CD4-positive, alpha-beta T cell (primary cell): ENCODE measurements around the gene PTPRC. TPM values are rescaled to one million over a fixed set of nuclear protein-coding genes. Genes with fewer than 3 reads are reported as not detected.

ENCODE experiments used
- ATAC-seq: fragments of 200-7000 bp; cut with Tn5 transposase; one replicate; pipeline ENCODE4 v1.10.0; 2022; ENCODE audit warnings: mild to moderate bottlenecking; ENCODE audit not compliant: poor library complexity
- CTCF ChIA-PET: fragments of 350-600 bp; sonication (Branson Sonifier 250); formaldehyde crosslinking; loops from one replicate; lab custom pipeline; 2021; ENCODE audit warnings: antibody characterized with exemption, inconsistent platforms; lab: Charles Lee
- POLR2A ChIA-PET: fragments of 350-600 bp; sonication (Branson Sonifier 250); formaldehyde crosslinking; loops from one replicate; lab custom pipeline; 2021; ENCODE audit warnings: antibody characterized with exemption, inconsistent platforms; lab: Charles Lee
- DNase-seq, 14 experiments: peaks; one replicate each; pipeline ENCODE4 v3.0.0-alpha.2; 2013 to 2020; ENCODE audit warnings: mixed read lengths in 2 of 14
- H3K27ac ChIP-seq, 2 donors: one replicate each; pipeline versions ENCODE4 v1.5.1 to v1.7.0; 2013; ENCODE audit warnings: low read length in 2 of 2, low read depth in 1 of 2, mild to moderate bottlenecking in 1 of 2
- H3K27me3 ChIP-seq, 2 experiments: 1 replicate in 1 of 2; 2 replicates in 1 of 2; pipeline versions ENCODE4 v1.6.1 to v1.7.0; 2013; ENCODE audit warnings: low read length in 2 of 2, control low read depth in 1 of 2, mild to moderate bottlenecking in 1 of 2, moderate library complexity in 1 of 2; ENCODE audit not compliant: insufficient read depth in 2 of 2, control insufficient read depth in 1 of 2
- H3K36me3 ChIP-seq: one replicate; pipeline ENCODE4 v1.6.1; 2013; ENCODE audit warnings: low read length, control low read depth; ENCODE audit not compliant: insufficient read depth
- H3K4me1 ChIP-seq: one replicate; pipeline ENCODE4 v1.6.1; 2013; ENCODE audit warnings: low read length, control low read depth; ENCODE audit not compliant: insufficient read depth
- H3K4me3 ChIP-seq: one replicate; pipeline ENCODE4 v1.5.1; 2013; ENCODE audit warnings: mild to moderate bottlenecking, low read length, moderate library complexity
- H3K9me3 ChIP-seq, 2 experiments: 1 replicate in 1 of 2; 2 replicates in 1 of 2; pipeline versions ENCODE4 v1.6.1 to v1.7.0; 2013; ENCODE audit warnings: low read length in 2 of 2, mild to moderate bottlenecking in 2 of 2, control low read depth in 1 of 2, moderate library complexity in 1 of 2; ENCODE audit not compliant: control insufficient read depth in 1 of 2, insufficient read depth in 1 of 2
- H3K27ac Mint-ChIP-seq: one replicate; pipeline ENCODE4 v1.8.0; 2020; ENCODE audit warnings: mixed read lengths
- H3K27me3 Mint-ChIP-seq: one replicate; pipeline ENCODE4 v1.8.0; 2021; ENCODE audit warnings: mixed read lengths
- H3K36me3 Mint-ChIP-seq: one replicate; pipeline ENCODE4 v1.8.0; 2021; ENCODE audit warnings: low read depth, mixed read lengths
- H3K4me1 Mint-ChIP-seq: one replicate; pipeline ENCODE4 v1.8.0; 2021; ENCODE audit warnings: low read depth, mixed read lengths
- H3K4me3 Mint-ChIP-seq: one replicate; pipeline ENCODE4 v1.8.0; 2020; ENCODE audit warnings: mild to moderate bottlenecking, mixed read lengths
- H3K9me3 Mint-ChIP-seq: one replicate; pipeline ENCODE4 v1.8.0; 2020; ENCODE audit warnings: mixed read lengths
- intact Hi-C, 2 experiments: fragments of 100-400 bp; cut with DNase I in 1 of 2; cut with micrococcal nuclease in 1 of 2; formaldehyde crosslinking; loops; one replicate each; pipeline versions ENCODE4 v1.15.1 to v1.9.0; 2023 to 2025; cut with DNase I, micrococcal nuclease
- total RNA-seq, 174 experiments: library from RNA in 2 of 174; stranded (reverse) in 2 of 174; gene quantifications; one replicate each; pipeline ENCODE4 v1.2.3 and lab custom pipeline; 2021 to 2026
- TF ChIP-seq, protein P1 (sequence below): fragments of 200-600 bp; IDR thresholded peaks from one replicate; pipeline ENCODE4 v1.8.0; 2022; ENCODE audit warnings: antibody characterized with exemption, mild to moderate bottlenecking

The PTPRC gene
- total RNA-seq, 2 experiments from 2014 or later, result 661 to 698 TPM

DNA sequence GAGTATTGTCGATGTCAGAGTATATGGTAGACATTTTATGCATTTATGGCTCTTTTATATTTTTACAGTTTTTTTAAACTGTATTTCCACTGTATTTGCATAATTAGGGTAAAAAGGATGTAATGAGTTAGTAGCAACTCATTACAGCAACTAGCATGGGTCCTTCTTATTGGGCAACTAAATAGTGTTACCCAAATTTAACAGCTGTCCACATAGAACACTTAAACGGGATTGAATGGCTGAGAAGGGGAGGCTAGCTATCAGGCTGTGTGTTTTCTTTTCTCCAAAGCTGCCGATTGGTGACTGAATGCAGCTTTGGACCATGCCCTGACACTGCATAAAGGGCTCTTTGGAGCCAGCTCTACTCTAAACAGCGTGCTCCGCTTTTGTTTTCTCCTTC, 75.4 kb downstream of the PTPRC start:
- no peaks in the 10 kb centered on the region for H3K27me3 Mint-ChIP-seq
- peaks cover 100% of the 10 kb centered on the region for H3K36me3 Mint-ChIP-seq
- CTCF ChIA-PET, result no interaction called here
- no peaks in the 10 kb centered on the region for H3K9me3 Mint-ChIP-seq
- POLR2A ChIA-PET, result interaction anchor here (0.5 to 0.9 kb wide), 4 partner anchors 15 to 94 kb away, joined by 3 read pairs; no protein-coding TSS in a partner anchor
- intact Hi-C loops, result loop anchor here in 1 of 2 experiments (5.0 kb wide), 1 partner anchor 33 kb away; no protein-coding TSS in a partner anchor
- Histone ChIP-seq H3K4me3 (no peak overlapping the region), H3K27me3 (no peaks in the 10 kb centered on the region), H3K9me3 (no peaks in the 10 kb centered on the region), H3K4me1 (peaks cover 4% of the 10 kb centered on the region), H3K27ac (peak overlapping the region in 1 of 2 donors; percentile 1), H3K36me3 (peaks cover 97% of the 10 kb centered on the region)
- DNase-seq (no peak), ATAC-seq (no peak)
- peaks cover 67% of the 10 kb centered on the region for H3K4me1 Mint-ChIP-seq
- TF ChIP-seq, protein P1, sequence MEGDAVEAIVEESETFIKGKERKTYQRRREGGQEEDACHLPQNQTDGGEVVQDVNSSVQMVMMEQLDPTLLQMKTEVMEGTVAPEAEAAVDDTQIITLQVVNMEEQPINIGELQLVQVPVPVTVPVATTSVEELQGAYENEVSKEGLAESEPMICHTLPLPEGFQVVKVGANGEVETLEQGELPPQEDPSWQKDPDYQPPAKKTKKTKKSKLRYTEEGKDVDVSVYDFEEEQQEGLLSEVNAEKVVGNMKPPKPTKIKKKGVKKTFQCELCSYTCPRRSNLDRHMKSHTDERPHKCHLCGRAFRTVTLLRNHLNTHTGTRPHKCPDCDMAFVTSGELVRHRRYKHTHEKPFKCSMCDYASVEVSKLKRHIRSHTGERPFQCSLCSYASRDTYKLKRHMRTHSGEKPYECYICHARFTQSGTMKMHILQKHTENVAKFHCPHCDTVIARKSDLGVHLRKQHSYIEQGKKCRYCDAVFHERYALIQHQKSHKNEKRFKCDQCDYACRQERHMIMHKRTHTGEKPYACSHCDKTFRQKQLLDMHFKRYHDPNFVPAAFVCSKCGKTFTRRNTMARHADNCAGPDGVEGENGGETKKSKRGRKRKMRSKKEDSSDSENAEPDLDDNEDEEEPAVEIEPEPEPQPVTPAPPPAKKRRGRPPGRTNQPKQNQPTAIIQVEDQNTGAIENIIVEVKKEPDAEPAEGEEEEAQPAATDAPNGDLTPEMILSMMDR, result no peak
- H3K27ac Mint-ChIP-seq, result peak overlapping the region; percentile 51
- H3K4me3 Mint-ChIP-seq, result no peak overlapping the region

DNA sequence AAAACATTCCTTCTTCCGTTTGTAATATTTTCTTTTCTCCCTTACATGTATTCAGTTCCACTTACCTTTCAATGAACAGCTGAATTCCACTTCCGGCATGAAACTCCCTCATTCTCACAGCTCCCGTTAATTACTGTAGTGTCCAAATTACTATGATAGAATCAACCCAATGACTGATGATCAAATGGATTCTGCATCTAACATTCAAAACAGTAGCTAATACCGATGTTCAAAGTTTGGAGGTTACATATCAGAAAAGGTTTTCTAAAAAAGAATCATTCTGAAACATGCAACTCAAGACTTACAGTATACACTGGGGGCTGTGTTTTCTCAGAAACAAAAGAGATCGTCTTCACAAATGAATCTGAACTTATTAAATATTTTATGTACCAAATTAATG, 77.2 kb downstream of the PTPRC start:
- ATAC-seq (no peak), DNase-seq (peak in 1 of 14 experiments; percentile 19)
- H3K9me3 Mint-ChIP-seq, result no peaks in the 10 kb centered on the region
- H3K27ac Mint-ChIP-seq, result peak overlapping the region; percentile 51
- Histone ChIP-seq H3K36me3 (peaks cover 99% of the 10 kb centered on the region), H3K27me3 (no peaks in the 10 kb centered on the region), H3K27ac (no peak overlapping the region), H3K4me1 (peaks cover 4% of the 10 kb centered on the region), H3K9me3 (no peaks in the 10 kb centered on the region), H3K4me3 (no peak overlapping the region)
- TF ChIP-seq, protein P1, result no peak
- peaks cover 100% of the 10 kb centered on the region for H3K36me3 Mint-ChIP-seq
- H3K4me3 Mint-ChIP-seq, result no peak overlapping the region
- intact Hi-C loops, result loop anchor here in 1 of 2 experiments (2.0 to 5.0 kb wide), 2 partner anchors 17 to 36 kb away; no protein-coding TSS in a partner anchor
- POLR2A ChIA-PET, result interaction anchor here (0.7 to 1.2 kb wide), 2 partner anchors 13 to 126 kb away, joined by 3 read pairs; no protein-coding TSS in a partner anchor
- H3K4me1 Mint-ChIP-seq, result peaks cover 65% of the 10 kb centered on the region
- CTCF ChIA-PET, result interaction anchor here (0.6 kb wide), 1 partner anchor 16 kb away, joined by 3 read pairs; no protein-coding TSS in a partner anchor
- no peaks in the 10 kb centered on the region for H3K27me3 Mint-ChIP-seq

DNA sequence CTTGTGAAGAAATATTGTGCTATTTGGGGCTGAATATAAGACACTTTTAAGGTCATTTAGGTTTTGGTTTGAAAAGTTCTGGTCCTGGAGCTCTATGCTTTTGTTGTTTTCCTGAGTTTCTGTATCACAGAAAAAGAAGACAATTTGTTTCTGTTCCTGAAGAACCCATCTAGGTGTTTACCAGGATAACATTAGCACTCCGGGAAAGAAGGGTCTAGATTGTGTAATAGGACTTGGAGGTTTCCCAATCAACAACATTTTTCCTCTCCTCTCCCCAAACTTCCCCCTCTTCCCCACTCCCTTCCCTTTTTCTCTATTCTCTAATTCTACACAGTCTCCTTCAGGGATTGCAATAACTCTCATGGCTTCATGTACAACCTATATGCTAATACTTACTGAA, 78.7 kb downstream of the PTPRC start:
- intact Hi-C loops, result loop anchor here in 1 of 2 experiments (2.0 to 5.0 kb wide), 2 partner anchors 15 to 35 kb away; no protein-coding TSS in a partner anchor
- no peak overlapping the region for H3K4me3 Mint-ChIP-seq
- ChIA-PET CTCF (interaction anchor here (0.7 to 1.0 kb wide), 2 partner anchors 12 to 39 kb away, joined by 3 to 4 read pairs; no protein-coding TSS in a partner anchor), POLR2A (interaction anchor here (0.6 to 1.9 kb wide), 4 partner anchors 13 to 61 kb away, joined by 3 to 4 read pairs (median 4); no protein-coding TSS in a partner anchor)
- peaks cover 89% of the 10 kb centered on the region for H3K36me3 Mint-ChIP-seq
- H3K9me3 ChIP-seq, result no peaks in the 10 kb centered on the region
- H3K4me3 ChIP-seq, result no peak overlapping the region
- TF ChIP-seq, protein P1, result no peak
- H3K4me1 ChIP-seq, result peaks cover 4% of the 10 kb centered on the region
- H3K36me3 ChIP-seq, result peaks cover 98% of the 10 kb centered on the region
- no peaks in the 10 kb centered on the region for H3K9me3 Mint-ChIP-seq
- H3K27ac Mint-ChIP-seq, result peak overlapping the region; percentile 68
- no peaks in the 10 kb centered on the region for H3K27me3 ChIP-seq
- DNase-seq (no peak), ATAC-seq (no peak)
- no peaks in the 10 kb centered on the region for H3K27me3 Mint-ChIP-seq
- peaks cover 61% of the 10 kb centered on the region for H3K4me1 Mint-ChIP-seq
- no peak overlapping the region for H3K27ac ChIP-seq
